HepG2 (cell line): ENCODE data around the gene ACAP1. TPM values are rescaled to one million over a fixed set of nuclear protein-coding genes. Genes with fewer than 3 reads are reported as not detected.

Source experiments
- ARID3A ChIP-seq: IDR thresholded peaks from 2 replicates; pipeline ENCODE4 v1.6.1; 2012; ENCODE audit warnings: low read depth, low read length, improper control_type of control experiment
- ATF7-NPFF ChIP-seq: sonication (generic); formaldehyde crosslinking; IDR thresholded peaks from 2 replicates; pipeline ENCODE4 v1.8.1; 2023; ENCODE audit warnings: mild to moderate bottlenecking, low read depth, missing genetic modification reagents, moderate library complexity
- DBP ChIP-seq: sonication (generic); formaldehyde crosslinking; IDR thresholded peaks from 2 replicates; pipeline ENCODE4 v1.4.0; 2020; ENCODE audit warnings: missing genetic modification reagents; ENCODE audit errors: not compliant biosample characterization
- GTF3A ChIP-seq: sonication (generic); formaldehyde crosslinking; conservative IDR thresholded peaks from 2 replicates; pipeline ENCODE4 v1.4.0; 2020; ENCODE audit warnings: mild to moderate bottlenecking, missing genetic modification reagents
- HES4 ChIP-seq: sonication (generic); formaldehyde crosslinking; IDR thresholded peaks from 2 replicates; pipeline ENCODE4 v1.9.0; 2021; ENCODE audit warnings: mild to moderate bottlenecking, missing genetic modification reagents, borderline replicate concordance
- HNRNPLL ChIP-seq: fragments of 200-400 bp; formaldehyde crosslinking; IDR thresholded peaks from 2 replicates; pipeline ENCODE4 v1.6.1; 2017; ENCODE audit warnings: mild to moderate bottlenecking, low read depth, low read length; ENCODE audit not compliant: poor library complexity, severe bottlenecking
- JDP2 ChIP-seq: sonication (generic); formaldehyde crosslinking; IDR thresholded peaks from 2 replicates; pipeline ENCODE4 v1.8.1; 2022; ENCODE audit warnings: missing genetic modification reagents, borderline replicate concordance
- NFKBIZ ChIP-seq: IDR thresholded peaks from 2 replicates; pipeline ENCODE4 v1.6.1; 2018; ENCODE audit warnings: missing genetic modification reagents, missing compliant biosample characterization
- PREB ChIP-seq: sonication (generic); formaldehyde crosslinking; IDR thresholded peaks from 2 replicates; pipeline ENCODE4 v1.4.0; 2020; ENCODE audit warnings: missing genetic modification reagents
- REPIN1 ChIP-seq: sonication (generic); formaldehyde crosslinking; IDR thresholded peaks from 2 replicates; pipeline ENCODE4 v1.8.0; 2022; ENCODE audit warnings: missing genetic modification reagents, low read depth, mild to moderate bottlenecking, borderline replicate concordance
- RERE ChIP-seq: IDR thresholded peaks from 2 replicates; pipeline ENCODE4 v1.6.1; 2016; ENCODE audit warnings: low read depth, missing genetic modification reagents, missing compliant biosample characterization
- RFXAP ChIP-seq: sonication (generic); formaldehyde crosslinking; IDR thresholded peaks from 2 replicates; pipeline ENCODE4 v1.4.0; 2020; ENCODE audit warnings: missing genetic modification reagents, borderline replicate concordance
- SCMH1 ChIP-seq: sonication (generic); formaldehyde crosslinking; IDR thresholded peaks from 2 replicates; pipeline ENCODE4 v1.9.0; 2021; ENCODE audit warnings: missing genetic modification reagents, mild to moderate bottlenecking, borderline replicate concordance
- SRSF1 ChIP-seq: fragments of 200-400 bp; formaldehyde crosslinking; optimal IDR thresholded peaks from 2 replicates; pipeline ENCODE3; 2017; ENCODE audit warnings: mild to moderate bottlenecking, low read depth, low read length, moderate library complexity
- ZBTB3 ChIP-seq: sonication (generic); formaldehyde crosslinking; IDR thresholded peaks from 2 replicates; pipeline ENCODE4 v1.4.0; 2020; ENCODE audit warnings: low read depth, mild to moderate bottlenecking, moderate library complexity, missing genetic modification reagents, borderline replicate concordance
- ZBTB44 ChIP-seq: sonication (generic); formaldehyde crosslinking; IDR thresholded peaks from 2 replicates; pipeline ENCODE4 v1.4.0; 2020; ENCODE audit warnings: missing genetic modification reagents
- ZNF101 ChIP-seq: sonication (generic); formaldehyde crosslinking; IDR thresholded peaks from 2 replicates; pipeline ENCODE4 v1.4.0; 2020; ENCODE audit warnings: mild to moderate bottlenecking, low read depth, missing genetic modification reagents, borderline replicate concordance
- polyA plus RNA-seq, 8 experiments: library from polyadenylated mRNA; depleted of rRNA in 3 of 8; stranded (reverse) in 7 of 8; unstranded in 1 of 8; fragments of >200 nt; fragmentation: Illumina TruSeq in 4 of 8; extraction: Trizol in 4 of 8; gene quantifications; 2 replicates each; pipeline versions ENCODE4 v1.2.1 to v1.2.3, GENCODE V29; 2011 to 2016; ENCODE audit warnings: low read depth in 4 of 8, missing spikeins in 1 of 8, mixed read lengths in 1 of 8; ENCODE audit not compliant: insufficient read depth in 1 of 8
- total RNA-seq, 5 experiments: library from RNA; depleted of rRNA; stranded (reverse); fragments of >200 nt; fragmentation: Illumina TruSeq; extraction: Trizol; gene quantifications; 2 replicates each; pipeline ENCODE4 v1.2.3, GENCODE V29; 2016; ENCODE audit warnings: low read depth in 1 of 5

ACAP1 gene
- total and polyA plus RNA-seq, 2 of the 13 experiments (the other 11 are each of a cell fraction or from before 2014, with no cell fraction given), result 1.3 to 2.5 TPM

- TF ChIP-seq RERE, result no peak; the same call in 1 of the 2 replicates
- TF ChIP-seq HNRNPLL, result peak; percentile 89
- no peak for TF ChIP-seq PREB (CRISPR knock-in tag)
- TF ChIP-seq DBP, result no peak
- no peak for TF ChIP-seq ARID3A
- no peak for TF ChIP-seq HES4 (CRISPR knock-in tag)
- TF ChIP-seq GTF3A (CRISPR knock-in tag), result no peak
- no peak for TF ChIP-seq SRSF1
- TF ChIP-seq ZNF101 (CRISPR knock-in tag), result no peak
- TF ChIP-seq JDP2, result no peak
- TF ChIP-seq NFKBIZ (CRISPR knock-in tag), result 0 out of 2 replicates have a peak, but pooled peaks have one; percentile 34
- no peak; the same call in 1 of the 2 replicates for TF ChIP-seq REPIN1 (CRISPR knock-in tag)
- peak; percentile 65; the same call in 1 of the 2 replicates for TF ChIP-seq RFXAP (CRISPR knock-in tag)
- no peak for TF ChIP-seq SCMH1 (CRISPR knock-in tag)
- TF ChIP-seq ZBTB3 (CRISPR knock-in tag), result peak; percentile 46; the same call in 1 of the 2 replicates
- TF ChIP-seq ZBTB44, result no peak
- peak; percentile 32; the same call in 1 of the 2 replicates for TF ChIP-seq ATF7-NPFF
Observed at GRCh38 chr17:7329374-7329996, 6.8 kb upstream of the ACAP1 start (continued).
